Cortex of kidney (tissue), 1 donor: ENCODE results near the gene SH2D2A.

ENCODE experiments used
- DNase-seq: peaks from one replicate; lab custom pipeline; 2025; lab: John Stamatoyannopoulos, UW

The SH2D2A gene

DNA sequence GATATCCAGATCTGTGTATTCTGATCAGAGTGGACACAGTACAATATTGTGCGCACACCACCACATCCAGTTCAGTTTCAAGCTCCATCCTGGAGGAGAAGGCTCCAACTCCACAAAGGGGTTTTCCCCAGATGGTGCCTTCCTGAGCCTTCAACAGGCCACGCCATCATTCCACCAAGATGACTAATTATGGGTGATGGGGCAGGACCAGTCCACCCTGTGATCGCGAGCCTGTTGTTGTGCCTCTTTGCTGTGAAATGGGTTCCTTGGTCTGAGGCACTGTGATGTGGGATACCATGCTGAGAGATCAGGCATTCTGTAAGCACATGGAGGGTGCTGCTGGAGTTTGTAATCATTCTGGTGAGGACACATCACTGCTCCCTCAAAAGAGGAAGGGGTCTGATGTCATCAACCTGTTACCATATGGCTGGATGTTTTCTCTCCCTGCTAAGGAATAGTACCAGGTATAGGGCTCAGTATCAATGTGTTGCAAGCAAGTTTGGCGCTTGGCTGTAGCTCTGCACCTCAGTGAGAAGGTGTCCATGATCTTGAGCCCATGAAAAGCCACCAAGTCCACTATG lies 6.7 kb upstream of the SH2D2A start:
- no peak for DNase-seq

DNA sequence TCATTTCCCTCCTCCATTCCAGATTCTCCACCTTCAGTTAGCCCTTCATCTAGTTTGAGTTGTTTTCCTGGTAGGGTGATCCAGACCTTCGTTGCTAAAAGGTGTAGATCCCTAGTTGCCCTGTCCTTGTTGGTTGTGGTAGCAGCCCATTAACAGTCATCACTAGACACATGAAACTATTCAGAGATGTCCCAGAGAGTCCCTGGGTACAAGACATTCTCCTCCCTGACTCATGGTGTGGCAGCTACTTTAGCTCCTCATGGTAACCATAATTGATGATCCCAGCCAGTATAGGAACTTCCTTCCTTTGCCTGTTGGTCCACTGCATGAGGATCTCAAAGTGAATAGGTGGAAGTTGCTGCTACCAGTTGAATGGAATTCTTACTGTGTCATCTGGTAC lies 6.0 kb upstream of the SH2D2A start:
- no peak for DNase-seq

DNA sequence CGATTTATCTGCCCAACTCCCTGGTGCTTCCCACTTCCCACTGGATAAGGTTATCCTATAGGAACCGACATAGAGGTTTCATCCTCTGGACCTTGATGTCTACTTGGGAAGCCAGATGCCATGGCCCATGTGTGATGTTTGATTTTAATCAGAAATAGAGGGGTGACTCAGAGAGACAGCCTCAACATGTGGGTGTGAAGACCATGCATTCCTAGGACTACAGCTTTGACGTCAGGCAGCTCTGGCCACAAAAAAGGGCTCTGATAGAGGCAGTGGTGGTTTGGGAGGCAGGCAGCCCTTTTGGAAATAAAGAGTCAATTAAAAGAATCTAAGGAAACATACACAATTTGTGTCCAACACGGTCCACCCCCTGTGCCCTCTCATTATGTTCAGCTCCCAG lies 5.2 kb upstream of the SH2D2A start:
- DNase-seq = no peak

DNA sequence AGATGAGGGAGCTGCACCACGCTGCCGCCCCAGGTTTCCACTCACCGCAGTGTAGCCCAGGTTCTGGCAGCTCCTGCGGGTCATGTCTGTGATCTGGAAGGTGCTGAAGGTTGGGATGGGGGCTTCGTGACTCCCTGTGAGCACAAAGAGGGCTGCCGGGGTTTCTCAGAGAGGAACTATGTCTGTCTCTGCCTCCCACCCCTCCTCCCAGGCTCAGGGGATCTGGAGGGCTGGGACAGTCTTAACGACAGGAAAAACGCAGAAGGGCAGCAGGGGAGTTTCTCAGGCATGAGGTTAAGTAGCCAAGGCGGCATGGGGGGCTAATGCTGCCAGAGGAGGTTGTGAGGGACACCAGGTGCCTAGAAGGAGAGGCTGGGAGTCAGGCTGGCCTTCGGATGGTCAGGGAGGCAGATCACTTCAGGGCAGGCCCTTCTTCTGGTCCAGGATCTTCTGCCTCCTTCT lies 656 bp downstream of the SH2D2A start:
- no peak for DNase-seq

DNA sequence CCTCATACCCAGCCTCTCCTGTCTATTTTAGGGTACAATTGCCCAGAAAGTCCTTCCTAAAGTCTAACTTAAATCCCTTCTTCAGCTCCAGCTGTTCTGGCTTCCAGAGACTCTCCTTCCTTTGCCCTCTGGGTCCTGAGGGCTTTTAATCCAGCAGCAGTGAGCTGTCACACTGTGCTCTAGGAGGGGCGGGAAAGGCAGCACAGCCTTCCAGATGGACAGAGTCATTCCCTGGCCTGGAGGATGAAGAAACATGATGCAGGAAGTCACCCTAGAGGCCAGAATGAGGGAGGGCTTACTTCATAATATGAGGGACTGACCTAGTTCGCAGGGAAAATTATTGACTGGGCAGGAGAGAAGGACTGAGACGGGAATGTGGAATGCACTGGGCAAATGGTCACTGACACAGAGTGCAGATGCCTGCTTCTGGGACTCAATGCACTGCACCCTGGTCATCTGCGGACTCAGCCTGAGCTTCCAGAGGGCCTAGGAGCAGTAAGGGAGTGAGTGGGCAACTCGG lies 1.3 kb downstream of the SH2D2A start:
- DNase-seq = no peak

DNA sequence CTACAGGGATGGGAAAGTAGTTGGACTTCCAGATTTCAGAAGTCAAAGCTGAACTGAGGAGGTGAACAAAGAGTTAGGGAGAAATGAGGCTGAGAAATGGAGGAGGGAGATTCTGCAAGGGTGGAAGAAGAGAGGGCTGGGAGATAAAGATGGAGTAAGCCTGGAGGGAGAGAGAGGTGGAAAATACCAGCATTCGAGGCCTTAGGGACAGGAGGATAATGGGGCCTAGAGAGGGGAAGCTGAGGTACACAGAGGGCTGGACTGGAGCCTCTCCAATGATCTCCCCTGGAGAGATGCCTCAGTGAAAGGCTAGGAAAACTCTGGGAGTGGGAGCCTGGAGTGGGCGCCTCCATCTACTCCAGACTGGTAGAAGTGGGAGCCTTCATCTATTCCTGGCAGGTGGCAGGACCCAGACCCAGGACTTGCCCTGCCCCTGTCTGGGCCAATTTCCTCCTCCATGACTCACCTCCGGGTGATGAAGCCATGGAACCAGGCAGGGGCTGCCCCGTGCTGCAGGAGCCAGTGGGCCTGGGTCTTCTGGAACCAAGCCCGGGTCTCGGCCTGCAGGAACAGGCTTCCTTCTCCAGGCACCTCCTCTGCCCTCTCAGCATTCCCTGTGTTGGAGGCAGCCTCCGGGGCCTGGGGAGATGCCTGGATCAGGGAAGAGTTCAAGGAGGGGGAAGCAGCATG lies 1.9 kb downstream of the SH2D2A start:
- DNase-seq = no peak

DNA sequence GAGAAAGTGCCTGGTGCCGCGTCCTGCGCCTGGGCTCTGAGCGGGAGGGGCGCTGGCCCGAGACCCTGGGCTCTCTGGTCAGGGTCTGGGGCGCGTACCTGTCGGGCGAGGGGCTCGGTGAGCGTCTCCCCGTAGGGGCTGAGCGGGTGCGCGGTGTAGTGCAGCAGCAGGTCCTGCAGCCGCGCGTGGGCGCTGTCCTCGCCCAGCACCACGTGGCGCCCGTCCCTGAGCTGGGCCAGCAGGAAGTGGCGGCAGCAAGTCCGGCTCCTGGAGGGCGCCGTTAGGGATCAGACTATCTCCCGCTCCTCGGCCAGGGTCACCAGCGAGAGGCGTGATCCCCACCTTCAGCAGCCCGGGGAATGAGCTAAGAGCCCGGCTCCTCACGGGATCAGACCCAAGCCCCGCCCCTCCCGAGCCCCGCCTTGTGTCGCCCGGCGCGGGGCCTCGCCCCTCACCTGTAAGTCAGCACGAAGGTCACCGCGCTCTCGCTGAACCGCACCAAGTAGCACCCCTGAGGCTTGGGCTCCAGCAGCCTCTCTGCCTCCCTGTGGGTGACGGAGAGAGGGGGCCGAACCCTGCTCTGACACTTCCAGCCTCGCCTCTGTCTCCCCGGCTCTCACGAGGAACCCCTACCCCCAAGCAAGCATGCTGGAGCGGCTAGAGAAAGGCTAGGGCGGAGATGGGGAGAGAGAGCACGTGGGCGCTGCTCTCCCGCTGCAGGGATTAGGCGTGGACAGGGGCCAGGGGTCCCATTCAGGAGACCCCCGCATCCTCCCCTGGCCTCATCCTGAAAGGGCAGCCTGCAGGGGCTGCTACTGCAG lies 2.7 kb downstream of the SH2D2A start:
- DNase-seq = no peak

DNA sequence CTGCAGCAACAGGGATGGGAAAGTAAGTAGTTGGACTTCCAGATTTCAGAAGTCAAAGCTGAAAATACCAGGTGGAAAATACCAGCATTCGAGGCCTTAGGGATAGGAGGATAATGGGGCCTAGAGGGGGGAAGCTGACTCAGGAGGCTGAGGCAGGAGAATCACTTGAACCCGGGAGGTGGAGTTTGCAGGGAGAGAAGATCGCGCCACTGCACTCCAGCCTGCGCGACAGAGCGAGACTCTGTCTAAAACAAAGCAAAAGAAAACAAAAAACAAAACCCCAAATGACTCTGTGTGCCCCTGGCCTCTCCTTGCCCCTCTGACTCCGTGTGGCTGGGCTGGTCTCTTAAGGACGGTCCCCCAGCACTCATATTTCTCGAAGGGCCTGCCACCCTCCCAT lies 3.4 kb downstream of the SH2D2A start:
- no peak for DNase-seq

DNA sequence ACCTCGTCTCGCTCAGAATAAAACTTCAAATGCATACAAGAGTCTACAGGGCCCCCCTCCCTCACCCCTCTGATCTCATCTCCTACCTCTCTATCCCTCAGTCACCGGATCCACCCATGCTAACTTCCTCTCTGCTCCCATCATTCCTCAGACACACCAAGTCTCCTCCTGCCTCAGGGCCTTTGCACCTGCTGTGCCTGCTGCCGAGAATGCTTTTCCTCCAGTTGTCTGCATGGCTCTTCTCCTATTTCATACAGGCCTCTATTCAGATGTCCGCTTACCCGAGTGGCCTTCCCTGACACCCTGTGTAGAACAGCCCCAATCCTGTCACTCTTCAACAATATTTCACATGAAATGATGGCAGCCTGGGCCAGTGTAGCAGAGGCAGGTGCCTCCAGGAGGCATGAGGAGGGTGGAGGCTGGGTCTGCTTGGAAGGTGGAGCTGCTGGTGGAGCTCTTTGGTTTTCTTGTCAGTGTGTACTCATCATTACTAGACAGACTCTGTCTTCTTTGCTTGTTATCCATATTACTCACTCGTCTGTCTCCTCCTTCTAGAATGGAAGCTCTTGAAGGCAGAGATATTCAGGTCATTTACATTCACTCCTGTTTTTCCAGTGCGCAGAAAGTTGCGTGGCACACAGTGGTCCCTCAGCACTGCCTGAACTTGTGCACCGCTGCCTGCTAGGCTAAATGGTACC lies 4.2 kb downstream of the SH2D2A start:
- DNase-seq = no peak

DNA sequence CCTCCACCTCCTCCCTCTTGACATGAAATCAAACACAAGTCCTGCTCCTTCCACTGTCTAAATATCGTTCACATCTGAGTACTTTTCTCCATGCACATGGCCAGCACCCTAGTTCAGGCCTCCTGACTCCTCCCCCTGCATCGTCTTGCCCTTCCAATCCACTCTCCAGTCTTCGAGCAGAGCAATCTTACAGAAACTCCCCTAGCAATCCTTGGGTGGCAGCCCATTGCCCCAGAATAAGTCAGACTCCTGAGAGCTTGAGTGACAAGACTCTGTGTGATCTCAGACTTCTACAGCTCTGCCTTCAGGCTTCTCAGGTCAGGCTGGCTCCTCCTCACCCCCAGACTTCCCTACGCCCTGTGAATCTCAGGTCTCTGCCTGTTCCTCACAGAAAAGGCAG lies 5.5 kb downstream of the SH2D2A start:
- DNase-seq = no peak

DNA sequence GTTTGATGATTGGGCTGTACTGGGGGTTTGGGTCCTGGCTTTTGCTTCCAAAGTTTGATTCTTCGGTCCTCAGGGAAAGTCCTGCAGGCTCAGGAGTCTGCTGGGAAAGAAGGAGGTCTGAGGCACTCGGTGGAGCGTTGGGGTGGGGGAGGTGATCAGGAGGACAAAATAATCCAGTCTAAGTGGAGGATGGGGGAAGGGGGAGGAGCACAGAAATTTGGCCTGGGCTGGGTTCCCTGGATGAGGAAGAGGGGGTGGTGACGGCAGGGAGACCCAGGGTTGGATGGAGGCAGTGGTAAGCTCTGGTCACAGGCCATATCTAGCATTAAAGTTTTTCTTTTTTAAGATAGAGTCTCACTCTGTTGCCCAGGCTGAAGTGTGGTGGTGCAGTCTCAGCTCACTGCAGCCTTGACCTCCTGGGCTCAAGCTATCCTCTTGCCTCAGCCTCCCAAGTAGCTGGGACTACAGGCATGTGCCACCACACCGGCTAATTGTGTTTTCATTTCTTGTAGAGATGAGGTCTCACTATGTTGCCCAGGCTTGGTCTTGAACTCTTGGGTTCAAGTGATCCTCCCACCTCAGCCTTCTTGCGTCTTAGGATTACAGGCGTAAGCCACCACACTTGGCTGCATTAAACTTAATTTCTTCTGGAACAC lies 6.8 kb downstream of the SH2D2A start:
- no peak for DNase-seq

DNA sequence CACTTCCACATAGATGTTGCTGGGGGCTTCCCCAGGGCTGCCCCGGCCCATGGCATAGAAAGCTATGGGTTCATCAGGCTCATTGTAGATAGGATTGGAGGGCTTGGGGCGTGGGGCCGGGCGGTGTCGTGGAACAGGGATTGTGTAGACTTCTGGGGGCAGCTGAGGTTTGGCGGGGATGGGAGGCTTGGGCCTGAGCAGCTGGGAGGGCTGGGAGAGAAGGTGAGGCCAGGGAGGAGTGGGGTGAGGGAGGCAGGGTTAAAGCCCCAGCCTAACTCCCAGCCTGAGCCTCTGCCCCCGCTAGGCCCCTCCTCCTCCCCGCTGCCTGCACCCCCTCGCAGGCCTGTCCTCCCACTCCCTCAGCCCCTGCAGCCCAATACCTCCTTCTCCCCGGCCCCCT lies 7.4 kb downstream of the SH2D2A start:
- DNase-seq = no peak

DNA sequence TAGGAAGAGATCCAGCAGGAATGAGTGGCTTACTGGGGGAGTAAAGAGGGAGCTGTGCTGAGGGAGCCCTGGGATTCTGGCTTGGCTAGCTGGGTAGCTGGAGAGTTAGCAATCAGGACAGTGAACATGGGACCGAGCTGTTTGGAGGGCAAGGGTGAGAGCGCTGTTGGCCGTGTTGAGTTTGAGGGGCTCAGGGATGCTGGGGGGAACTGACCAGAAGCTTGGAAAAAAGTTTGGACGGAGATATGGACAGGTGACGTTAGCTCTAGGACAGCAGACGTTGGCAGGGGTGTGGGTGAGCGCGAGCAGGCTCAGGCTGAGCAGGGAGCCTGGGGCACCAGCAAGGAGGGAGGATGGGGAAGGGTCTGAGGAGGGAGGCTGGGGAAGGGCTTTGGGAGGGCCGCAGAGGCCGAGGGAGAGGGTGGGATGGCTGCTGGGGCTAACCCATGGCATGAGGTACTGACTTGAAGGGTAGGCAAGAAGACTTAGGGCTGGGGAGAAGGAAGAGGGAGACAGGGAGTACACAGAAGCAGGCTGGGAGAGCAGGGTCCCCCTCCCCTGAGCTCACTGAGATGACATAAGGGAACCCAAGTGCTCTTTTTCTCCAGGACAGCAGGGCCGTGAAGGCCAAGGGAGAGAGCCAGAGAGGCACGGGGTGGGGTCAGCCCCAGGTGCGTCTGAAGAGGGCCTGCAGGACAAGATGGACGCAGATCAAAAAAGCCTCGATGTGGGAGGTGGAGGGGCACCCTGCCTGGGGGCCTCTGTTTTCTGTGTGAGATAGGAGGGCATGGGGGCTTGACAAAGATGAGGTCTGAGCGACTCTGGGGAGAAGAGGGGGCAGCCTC lies 8.2 kb downstream of the SH2D2A start:
- DNase-seq = no peak

DNA sequence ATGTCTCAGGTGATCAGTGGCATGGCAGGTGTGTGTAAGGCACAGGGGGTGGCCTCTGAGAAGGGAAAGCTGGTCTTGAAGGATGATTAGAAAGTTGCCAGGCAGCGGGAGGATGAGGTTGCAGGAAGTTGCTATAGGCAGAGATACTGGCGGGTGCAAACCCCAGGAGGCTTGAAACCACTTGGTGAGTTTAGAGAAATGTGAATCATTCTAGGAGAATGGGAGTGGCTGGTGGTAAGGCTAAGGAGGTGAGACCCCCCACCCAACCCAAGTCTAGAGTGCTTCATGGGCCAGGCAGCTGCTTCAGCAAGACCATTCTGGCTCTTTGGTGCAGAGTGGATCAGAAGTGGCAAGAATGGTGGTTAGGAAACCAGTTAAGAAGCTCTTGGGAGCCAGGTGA lies 9.0 kb downstream of the SH2D2A start:
- DNase-seq = no peak

DNA sequence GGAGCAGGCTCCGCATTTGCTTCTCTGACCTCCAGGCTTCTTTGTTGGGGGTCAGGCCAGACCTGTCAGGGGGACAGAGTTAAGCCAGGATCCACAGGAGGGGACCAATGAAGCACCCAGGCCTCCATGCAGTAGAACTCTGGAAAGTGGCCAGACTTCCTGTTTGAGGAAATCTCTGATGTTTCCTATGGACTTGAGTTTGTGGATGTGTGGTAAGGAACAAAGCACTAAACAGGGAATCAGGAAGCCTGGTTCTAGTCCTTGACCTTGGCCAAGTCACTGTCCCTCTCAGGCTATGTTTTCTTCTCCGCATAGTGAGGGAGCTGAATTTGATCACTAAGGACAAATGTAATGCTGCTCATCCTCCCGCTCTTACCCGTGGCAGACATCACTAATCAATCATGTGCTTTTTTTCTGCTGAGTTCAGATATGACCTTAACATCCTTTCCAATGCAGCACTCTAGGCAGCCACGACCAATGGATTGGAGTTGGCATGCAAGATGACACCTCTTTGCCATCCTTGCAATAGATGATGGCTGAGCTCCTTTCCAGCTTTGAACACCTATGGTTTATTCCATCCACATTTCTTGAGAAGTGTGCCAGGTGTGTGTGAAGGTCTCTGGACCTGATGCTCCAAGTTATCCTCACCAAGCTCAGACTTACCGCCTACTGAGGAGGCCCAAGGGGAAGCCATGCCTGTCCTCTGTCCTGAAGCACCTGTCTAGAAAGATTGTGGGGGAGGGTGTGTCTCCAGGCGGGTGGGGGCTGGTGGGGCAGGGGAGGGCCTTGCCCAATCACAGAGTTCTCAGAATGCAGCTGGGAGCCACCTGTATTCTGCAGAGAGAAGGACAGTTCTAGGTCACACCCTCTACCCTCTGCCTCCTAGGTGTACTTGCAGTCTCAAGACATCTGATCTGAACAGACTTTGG lies 9.9 kb downstream of the SH2D2A start:
- no peak for DNase-seq

DNA sequence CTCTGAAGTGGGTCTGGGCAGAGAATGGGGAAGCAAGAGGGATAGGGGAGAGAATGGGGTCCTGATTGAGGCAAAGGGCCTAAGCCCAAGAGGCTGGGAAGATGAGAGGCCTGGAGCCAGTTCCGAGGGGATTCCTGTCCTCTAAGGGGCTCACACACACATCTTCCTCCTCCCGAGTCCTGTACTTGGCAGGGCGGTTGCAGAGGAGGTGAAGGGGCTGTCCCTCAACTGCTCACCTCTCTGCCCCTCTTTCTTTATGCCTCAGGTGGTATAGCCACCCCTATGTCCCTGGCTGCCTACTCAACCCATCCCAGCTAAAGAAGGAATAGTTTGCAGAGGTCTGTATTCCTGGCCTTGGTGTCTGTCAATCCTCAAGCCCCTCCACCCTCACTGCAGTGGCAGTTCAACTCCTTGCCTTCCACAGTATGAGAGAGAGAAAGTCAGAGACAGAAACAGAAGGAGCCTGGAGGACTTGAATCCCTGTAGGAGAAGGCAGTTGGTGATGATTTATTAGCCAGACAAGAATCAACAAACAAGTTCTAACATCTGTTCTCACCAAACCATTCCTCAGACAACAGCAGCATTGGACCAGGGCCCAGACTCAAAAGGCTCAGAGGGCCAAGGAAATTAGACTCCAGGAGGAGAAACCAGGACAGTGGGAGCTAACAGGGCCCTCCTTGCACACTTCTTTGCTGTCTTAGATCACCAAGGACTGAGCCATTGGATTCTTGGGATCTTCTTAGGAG lies 10.7 kb downstream of the SH2D2A start:
- no peak for DNase-seq

DNA sequence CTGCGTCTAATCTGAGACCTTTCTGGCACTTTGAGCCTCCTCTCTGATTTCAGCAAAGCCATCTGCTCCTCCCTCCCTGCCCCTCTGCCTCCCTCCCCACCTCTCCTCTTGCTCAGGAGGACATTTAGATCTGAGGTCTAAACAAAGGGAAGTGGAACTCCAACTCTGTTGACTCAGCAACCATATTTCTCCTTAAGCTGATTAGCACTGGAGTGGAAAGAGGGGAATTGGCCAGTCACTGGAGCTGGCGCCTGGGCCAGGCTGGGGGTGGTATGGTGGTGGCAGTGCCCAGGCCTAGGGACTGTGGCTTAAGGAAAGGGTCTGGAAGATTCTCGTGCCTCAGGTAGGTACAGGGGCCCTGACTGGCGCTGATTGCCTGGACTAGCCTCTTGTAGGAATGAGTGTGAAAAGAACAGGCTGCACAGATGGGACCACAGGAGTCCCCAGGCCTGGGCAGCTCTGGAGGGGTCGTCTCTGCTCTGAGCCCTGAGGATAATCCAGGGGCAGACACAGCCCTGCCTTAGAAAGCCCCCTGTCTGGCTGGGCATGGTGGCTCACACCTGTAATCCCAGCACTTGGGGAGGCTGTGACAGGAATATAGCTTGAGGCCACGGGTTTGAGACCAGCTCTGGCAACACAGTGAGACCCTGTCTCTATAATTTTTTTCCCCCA lies 11.9 kb downstream of the SH2D2A start:
- no peak for DNase-seq

DNA sequence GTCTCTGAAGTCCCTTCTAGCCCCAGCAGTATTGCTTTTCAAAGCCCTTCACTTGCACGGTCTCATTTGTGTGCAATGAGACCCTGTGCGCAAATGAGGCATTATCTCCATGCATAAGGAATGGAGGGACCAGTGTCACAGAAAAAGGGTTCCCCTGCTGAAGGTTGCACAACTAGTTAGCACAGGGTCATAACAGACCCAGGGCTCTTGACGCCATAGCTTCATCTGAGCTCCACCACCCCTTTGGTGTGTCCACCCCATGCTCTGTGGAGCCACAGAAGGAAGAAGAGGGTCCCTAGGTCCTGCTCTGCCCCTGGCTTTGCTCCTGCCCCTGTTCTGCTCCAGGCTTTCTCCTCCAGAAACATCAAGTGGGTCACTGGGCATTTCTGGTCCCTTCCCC lies 12.6 kb downstream of the SH2D2A start:
- no peak for DNase-seq
